Esophagus muscularis mucosa (tissue), 4 donors: ENCODE data around the gene IFIT3. TPM values are rescaled to one million over a fixed set of nuclear protein-coding genes. Genes with fewer than 3 reads are reported as not detected.
A peak's percentile ranks its signal among the peaks of the same experiment; 100 is the strongest.

Experiments
- DNase-seq: peaks from one replicate; pipeline ENCODE4 v3.0.0-alpha.2; 2017; ENCODE audit errors: extremely low spot score
- H3K27ac ChIP-seq, 4 donors: fragments of 200-600 bp; sonication (generic); replicated peaks in 1 of 4; 1 replicate in 3 of 4; 2 replicates in 1 of 4; pipeline ENCODE4 v1.5.1; 2016 to 2019; ENCODE audit warnings: mild to moderate bottlenecking in 1 of 4
- H3K27me3 ChIP-seq, 4 donors: fragments of 200-600 bp; sonication (generic); one replicate each; pipeline versions ENCODE4 v1.5.1 to v1.6.0; 2016 to 2019
- H3K36me3 ChIP-seq, 4 donors: fragments of 200-600 bp; sonication (generic); one replicate each; pipeline ENCODE4 v1.5.1; 2016 to 2019
- H3K4me1 ChIP-seq, 4 donors: fragments of 200-600 bp; sonication (generic); one replicate each; pipeline ENCODE4 v1.5.1; 2016 to 2019
- H3K4me3 ChIP-seq, 4 donors: fragments of 200-600 bp; sonication (generic); 1 replicate in 2 of 4; 2 replicates in 2 of 4; pipeline ENCODE4 v1.5.1; 2016 to 2019; ENCODE audit warnings: mild to moderate bottlenecking in 4 of 4, moderate library complexity in 1 of 4
- H3K9me3 ChIP-seq, 4 donors: fragments of 200-600 bp; sonication (generic); 1 replicate in 3 of 4; 2 replicates in 1 of 4; pipeline ENCODE4 v1.5.1; 2016 to 2019
- EP300 ChIP-seq: sonication (generic); formaldehyde crosslinking; IDR thresholded peaks from one replicate; pipeline ENCODE4 v1.6.1; 2017; ENCODE audit warnings: antibody characterized with exemption
- POLR2A ChIP-seq: fragments of 450-650 bp; IDR thresholded peaks from one replicate; pipeline ENCODE4 v1.6.1; 2017; ENCODE audit warnings: antibody characterized with exemption, moderate library complexity, mild to moderate bottlenecking, low read depth
- POLR2AphosphoS5 ChIP-seq, 2 donors: sonication (generic); formaldehyde crosslinking; IDR thresholded peaks; one replicate each; pipeline ENCODE4 v1.6.1; 2017; ENCODE audit warnings: antibody characterized with exemption in 2 of 2
- WGBS: methylation state at CpG from one replicate; pipeline ENCODE4 v1.1.5; 2018; 5-methylcytosine and 5-hydroxymethylcytosine counted together
- intact Hi-C: fragments of 100-400 bp; cut with DNase I; formaldehyde crosslinking; loops from one replicate; pipeline ENCODE4 v1.15.1; 2023
- total RNA-seq, 4 donors: library from RNA; depleted of rRNA; stranded (reverse); fragments of >200 nt; gene quantifications; one replicate each; pipeline versions ENCODE4 v1.1.0 to v1.2.1, GENCODE V29; 2016
- TF ChIP-seq, protein P1 (sequence below), 3 experiments: fragments of 200-600 bp in 2 of 3; fragments of 450-650 bp in 1 of 3; sonication (generic) in 2 of 3; IDR thresholded peaks; one replicate each; pipeline ENCODE4 v1.5.1; 2017 to 2019; ENCODE audit warnings: antibody characterized with exemption in 3 of 3, mild to moderate bottlenecking in 2 of 3, moderate library complexity in 1 of 3

The IFIT3 gene
- total RNA-seq, 4 donors from 2014 or later = 7.8 to 9.8 (median 8.8) TPM

DNA sequence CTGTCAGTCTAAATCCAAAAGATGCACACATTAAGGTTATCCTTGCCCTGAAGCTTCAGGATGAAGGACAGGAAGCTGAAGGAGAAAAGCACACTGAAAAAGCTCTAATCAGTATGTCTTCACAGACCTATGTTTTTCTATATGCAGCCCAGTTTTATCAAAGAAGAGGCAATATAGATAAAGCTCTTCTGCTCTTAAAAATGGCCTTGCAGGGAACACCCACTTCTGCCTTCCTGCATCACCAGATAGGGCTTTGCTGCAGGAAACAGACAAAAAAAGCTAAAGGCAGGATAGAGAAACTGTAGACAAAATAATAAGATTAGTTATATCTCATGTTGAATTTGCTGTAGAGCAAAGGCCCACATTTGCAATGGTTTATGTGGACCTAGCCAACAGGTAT lies 35.1 kb downstream of the IFIT3 start:
- H3K9me3 ChIP-seq = no peaks in the 10 kb centered on the region
- no peak for TF ChIP-seq EP300
- TF ChIP-seq, protein P1, sequence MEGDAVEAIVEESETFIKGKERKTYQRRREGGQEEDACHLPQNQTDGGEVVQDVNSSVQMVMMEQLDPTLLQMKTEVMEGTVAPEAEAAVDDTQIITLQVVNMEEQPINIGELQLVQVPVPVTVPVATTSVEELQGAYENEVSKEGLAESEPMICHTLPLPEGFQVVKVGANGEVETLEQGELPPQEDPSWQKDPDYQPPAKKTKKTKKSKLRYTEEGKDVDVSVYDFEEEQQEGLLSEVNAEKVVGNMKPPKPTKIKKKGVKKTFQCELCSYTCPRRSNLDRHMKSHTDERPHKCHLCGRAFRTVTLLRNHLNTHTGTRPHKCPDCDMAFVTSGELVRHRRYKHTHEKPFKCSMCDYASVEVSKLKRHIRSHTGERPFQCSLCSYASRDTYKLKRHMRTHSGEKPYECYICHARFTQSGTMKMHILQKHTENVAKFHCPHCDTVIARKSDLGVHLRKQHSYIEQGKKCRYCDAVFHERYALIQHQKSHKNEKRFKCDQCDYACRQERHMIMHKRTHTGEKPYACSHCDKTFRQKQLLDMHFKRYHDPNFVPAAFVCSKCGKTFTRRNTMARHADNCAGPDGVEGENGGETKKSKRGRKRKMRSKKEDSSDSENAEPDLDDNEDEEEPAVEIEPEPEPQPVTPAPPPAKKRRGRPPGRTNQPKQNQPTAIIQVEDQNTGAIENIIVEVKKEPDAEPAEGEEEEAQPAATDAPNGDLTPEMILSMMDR (IDR thresholded peaks at IDR 0.05) = no peak
- TF ChIP-seq POLR2A = no peak
- no peaks in the 10 kb centered on the region for H3K36me3 ChIP-seq
- no peaks in the 10 kb centered on the region for H3K27me3 ChIP-seq
- H3K4me3 ChIP-seq = no peak overlapping the region
- no peak for DNase-seq
- peaks cover 9 to 35% (median 19%) of the 10 kb centered on the region in 4 donors for H3K4me1 ChIP-seq
- no peak overlapping the region for H3K27ac ChIP-seq
- intact Hi-C loops = no loop called here

DNA sequence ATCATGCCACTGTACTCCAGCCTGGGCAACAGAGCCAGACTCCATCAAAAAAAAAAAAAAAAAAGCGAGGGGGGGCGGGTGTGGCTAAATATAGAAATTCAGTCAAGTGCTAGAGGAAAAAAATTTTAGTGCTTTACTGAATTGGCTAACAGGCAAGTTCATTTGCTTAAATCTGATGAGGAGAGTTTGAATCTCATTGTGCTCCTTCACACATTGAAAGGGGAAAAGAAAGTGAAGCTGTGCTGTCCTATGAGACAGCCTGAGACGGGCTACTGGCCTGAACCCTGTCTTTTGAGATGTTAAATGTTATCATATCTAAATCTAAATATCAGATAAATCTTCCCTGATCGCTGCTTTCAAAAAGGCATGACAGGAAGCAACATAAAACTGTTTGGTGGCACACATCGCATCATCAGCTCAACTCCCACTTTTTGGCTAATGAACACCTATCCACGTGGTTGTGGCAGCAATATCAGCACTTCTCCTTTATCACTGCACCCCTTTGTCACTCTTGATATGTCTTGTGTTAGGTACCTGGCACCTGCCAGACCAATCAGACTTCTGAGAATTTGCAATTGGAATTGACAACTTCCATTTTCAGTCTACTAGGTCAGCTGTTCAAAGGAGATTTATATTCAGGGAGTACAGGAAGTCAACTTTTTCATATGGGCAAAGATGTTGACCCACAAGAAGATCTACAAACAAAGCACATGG lies 36.1 kb downstream of the IFIT3 start:
- Histone ChIP-seq H3K27me3 (no peaks in the 10 kb centered on the region), H3K36me3 (no peaks in the 10 kb centered on the region), H3K9me3 (no peaks in the 10 kb centered on the region), H3K4me3 (no peak overlapping the region), H3K4me1 (peaks cover 12 to 45% (median 26%) of the 10 kb centered on the region in 4 donors), H3K27ac (no peak overlapping the region)
- no peak for TF ChIP-seq POLR2A
- no peak for TF ChIP-seq EP300
- TF ChIP-seq POLR2AphosphoS5 (IDR thresholded peaks at IDR 0.05) = no peak
- TF ChIP-seq, protein P1 (IDR thresholded peaks at IDR 0.05) = no peak
- 72% methylated on average over 6 of the region's 6 CpGs for WGBS
- intact Hi-C loops = no loop called here
- no peak for DNase-seq

DNA sequence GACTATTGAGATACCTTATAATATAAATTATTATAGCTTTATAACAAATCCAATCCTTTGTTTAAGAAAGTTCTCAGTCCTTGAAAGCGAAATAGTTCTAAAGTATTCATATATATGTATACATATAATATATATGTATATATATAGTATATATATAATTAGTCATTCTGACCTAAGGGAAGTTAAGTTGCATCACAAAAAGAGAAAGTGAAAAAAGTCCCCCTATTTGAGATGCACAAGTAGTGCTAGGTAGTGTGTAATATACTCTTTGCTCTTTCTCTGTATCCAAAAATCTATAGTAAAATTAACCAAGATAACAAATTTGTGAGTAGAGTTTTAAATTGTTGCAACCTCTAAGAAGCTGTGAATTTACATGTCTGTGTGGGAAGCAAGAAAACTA lies 36.7 kb downstream of the IFIT3 start:
- H3K27ac ChIP-seq = no peak overlapping the region
- TF ChIP-seq EP300 = no peak
- intact Hi-C loops = no loop called here
- H3K4me1 ChIP-seq = peaks cover 15 to 49% (median 32%) of the 10 kb centered on the region in 4 donors
- H3K36me3 ChIP-seq = no peaks in the 10 kb centered on the region
- H3K4me3 ChIP-seq = no peak overlapping the region
- no peaks in the 10 kb centered on the region for H3K9me3 ChIP-seq
- no peaks in the 10 kb centered on the region for H3K27me3 ChIP-seq
- 83% methylated on average over 1 of the region's 1 CpG for WGBS
- DNase-seq = no peak

DNA sequence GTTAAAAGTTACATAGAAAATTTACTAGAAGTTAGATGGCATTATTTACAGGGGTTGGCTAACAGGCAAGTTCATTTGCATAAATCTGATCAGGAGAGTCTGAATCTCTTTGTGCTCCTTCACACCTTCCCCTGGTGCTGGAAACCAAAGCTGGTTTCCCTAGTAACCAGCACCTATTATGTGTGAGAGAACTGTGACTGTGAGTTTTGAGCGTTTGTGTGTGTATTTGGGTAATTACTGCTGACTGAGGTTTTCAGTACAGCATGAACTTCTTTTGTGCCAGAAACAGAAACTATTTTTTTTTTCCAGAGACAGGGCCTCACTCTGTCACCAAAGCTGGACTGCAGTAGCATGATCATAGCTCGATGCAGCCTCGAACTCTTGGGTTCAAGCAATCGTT lies 39.7 kb downstream of the IFIT3 start:
- DNase-seq = no peak
- Histone ChIP-seq H3K9me3 (no peaks in the 10 kb centered on the region), H3K4me3 (no peak overlapping the region), H3K36me3 (no peaks in the 10 kb centered on the region), H3K27me3 (no peaks in the 10 kb centered on the region), H3K27ac (peak overlapping the region; percentile 30 to 62 (median 42)), H3K4me1 (peaks cover 15 to 49% (median 33%) of the 10 kb centered on the region in 4 donors)
- intact Hi-C loops = no loop called here
- 43% methylated on average over 4 of the region's 4 CpGs for WGBS
- TF ChIP-seq POLR2A (no peak), EP300 (no peak), POLR2AphosphoS5 (IDR thresholded peaks at IDR 0.05) (no peak)
- TF ChIP-seq, protein P1 (IDR thresholded peaks at IDR 0.05) = no peak

DNA sequence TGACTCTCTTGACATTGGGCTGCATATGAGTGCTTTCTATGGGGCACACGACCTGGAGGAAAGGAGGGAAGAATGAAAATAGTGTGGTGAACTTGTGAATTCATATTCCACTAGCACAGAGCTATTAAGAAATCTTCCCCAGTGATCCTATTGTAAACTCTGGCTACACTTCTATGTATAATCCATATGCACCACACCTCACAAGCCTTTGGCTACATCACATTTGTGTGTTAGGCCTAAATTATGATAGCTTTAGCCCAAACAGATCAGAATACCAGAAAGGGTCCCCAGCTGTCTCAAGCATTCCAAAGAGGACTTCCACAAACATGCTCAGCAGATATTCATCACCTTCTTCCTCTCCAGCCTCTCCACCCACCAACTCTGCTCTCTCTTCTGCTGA lies 40.3 kb downstream of the IFIT3 start:
- DNase-seq = no peak
- 80% methylated on average over 1 of the region's 1 CpG for WGBS
- H3K4me3 ChIP-seq = no peak overlapping the region
- H3K4me1 ChIP-seq = peaks cover 12 to 44% (median 34%) of the 10 kb centered on the region in 4 donors
- H3K36me3 ChIP-seq = no peaks in the 10 kb centered on the region
- intact Hi-C loops = no loop called here
- peak overlapping the region; percentile 30 to 62 (median 42) for H3K27ac ChIP-seq
- no peaks in the 10 kb centered on the region for H3K27me3 ChIP-seq
- no peaks in the 10 kb centered on the region for H3K9me3 ChIP-seq
- TF ChIP-seq, protein P1 (IDR thresholded peaks at IDR 0.05) = no peak
- TF ChIP-seq POLR2AphosphoS5 (IDR thresholded peaks at IDR 0.05) = no peak
- no peak for TF ChIP-seq EP300
- no peak for TF ChIP-seq POLR2A
